Testis (tissue), 2 donors: Measurements from ENCODE around the gene SPTA1.

Experiments used
- CTCF ChIP-seq, 3 experiments: fragments of 450-650 bp in 2 of 3; fragments of 200-600 bp in 1 of 3; sonication (generic) in 1 of 3; IDR thresholded peaks; one replicate each; pipeline ENCODE4 v1.5.1; 2016 to 2019; ENCODE audit warnings: antibody characterized with exemption in 3 of 3, mild to moderate bottlenecking in 2 of 3, moderate library complexity in 1 of 3
- POLR2A ChIP-seq: fragments of 450-650 bp; IDR thresholded peaks from one replicate; pipeline ENCODE4 v1.6.1; 2017; ENCODE audit warnings: antibody characterized with exemption, mild to moderate bottlenecking, moderate library complexity

GRCh38 chr1:158689110-158689509 is 2.6 kb upstream of the SPTA1 start:
- TF ChIP-seq CTCF (IDR thresholded peaks at IDR 0.05) (no peak), POLR2A (no peak)
